ENCODE data around the gene GLI1.
"Not testable (repeated sequence)": the region's sequence is repeated elsewhere in the genome, so short reads cannot be mapped to it uniquely, and the experiment has no call there.

GLI1 gene

DNA sequence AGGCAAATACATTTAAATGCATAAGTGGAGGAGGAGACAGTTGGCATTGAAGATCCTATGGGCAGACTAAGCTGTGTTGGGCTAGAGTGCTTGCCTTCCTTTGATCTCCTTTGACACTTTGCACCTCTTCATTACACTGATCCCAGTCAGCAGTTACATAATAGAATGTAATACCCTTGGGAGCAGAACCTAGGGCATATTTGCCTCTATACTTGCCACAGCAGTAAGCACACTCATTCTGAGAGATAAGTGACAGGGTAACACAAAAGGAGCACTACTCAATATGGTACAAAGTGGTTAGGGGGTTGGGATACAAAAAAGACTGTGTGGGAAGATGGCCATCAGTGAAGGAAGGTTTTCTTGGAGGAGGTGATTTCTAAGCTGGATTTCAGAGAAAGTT is 37.2 kb downstream of the GLI1 start:
- DNase-seq (ENCODE audit: low spot score): no peak

DNA sequence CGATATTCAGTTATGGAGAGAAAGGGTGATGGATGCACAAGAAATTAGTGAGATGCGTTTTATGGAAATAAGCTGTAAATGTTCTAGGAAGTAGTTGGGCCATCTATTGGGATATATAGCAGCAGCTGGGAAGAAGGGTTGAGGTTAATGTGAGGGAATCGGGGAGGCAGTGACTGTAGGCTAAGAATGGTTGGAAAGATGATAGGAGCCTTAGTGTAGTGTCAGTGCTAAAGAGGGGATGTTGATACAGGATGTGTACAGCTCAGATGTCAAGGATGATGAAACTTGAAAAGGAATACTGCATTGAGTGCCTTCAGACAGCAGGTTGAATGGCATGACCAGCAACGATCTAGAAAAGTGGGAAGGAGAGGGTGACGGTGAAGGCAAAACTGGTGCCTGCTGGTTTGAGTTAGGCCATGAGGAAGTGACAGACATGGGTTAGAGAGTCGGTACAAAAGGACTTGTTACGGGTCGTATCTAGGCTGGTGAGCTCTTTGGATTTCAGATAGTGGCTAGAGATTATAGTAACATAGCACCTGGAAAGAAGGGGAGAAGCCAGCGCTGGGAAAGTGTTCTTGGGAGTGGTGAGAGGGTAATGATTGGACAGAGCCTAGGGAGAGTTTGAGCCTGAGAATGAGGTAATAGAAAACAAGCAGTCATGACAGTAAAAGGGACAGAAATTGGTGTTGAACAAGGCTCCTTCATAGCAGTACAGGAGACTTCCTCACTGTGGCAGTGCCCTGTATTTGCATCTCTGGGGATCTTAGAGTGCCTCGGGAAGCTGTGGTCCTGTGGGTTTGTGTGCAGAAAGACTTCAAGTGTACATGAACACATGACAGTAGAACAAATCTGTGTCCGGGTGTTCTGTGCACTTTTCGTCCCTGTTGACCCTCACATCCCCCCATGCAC is 37.9 kb downstream of the GLI1 start:
- no peak for DNase-seq (ENCODE audit: low spot score)

DNA sequence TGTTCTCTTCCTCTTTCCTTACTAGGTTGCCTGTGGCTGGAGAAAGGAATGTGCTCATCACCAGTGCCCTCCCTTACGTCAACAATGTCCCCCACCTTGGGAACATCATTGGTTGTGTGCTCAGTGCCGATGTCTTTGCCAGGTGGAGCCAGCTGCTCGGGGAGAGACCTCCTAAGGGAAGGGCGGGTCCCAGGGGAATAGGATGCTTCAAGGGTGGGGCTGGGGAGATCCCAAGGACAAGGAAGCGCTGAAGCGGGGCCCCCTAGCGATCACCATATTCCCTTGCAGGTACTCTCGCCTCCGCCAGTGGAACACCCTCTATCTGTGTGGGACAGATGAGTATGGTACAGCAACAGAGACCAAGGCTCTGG is 38.5 kb downstream of the GLI1 start:
- DNase-seq (ENCODE audit: low spot score): no peak

DNA sequence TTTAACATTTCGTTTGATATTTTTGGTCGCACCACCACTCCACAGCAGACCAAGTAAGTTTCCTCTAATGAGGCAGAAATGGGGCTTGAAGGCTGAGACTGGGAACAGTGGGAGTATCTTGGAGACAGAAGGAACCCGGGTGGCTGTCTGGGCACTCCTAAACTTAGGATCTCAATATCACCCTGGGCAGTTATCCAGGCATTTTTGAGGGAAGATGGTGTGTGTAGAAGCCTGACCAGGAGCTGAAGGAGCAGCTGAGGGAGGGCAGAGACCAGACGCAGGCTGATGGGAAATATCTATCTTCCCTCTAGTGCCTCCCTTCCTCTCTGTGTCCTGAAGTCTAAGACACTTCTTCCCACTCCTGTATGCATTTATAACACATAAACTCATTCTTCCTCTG is 39.0 kb downstream of the GLI1 start:
- DNase-seq (ENCODE audit: low spot score): no peak

DNA sequence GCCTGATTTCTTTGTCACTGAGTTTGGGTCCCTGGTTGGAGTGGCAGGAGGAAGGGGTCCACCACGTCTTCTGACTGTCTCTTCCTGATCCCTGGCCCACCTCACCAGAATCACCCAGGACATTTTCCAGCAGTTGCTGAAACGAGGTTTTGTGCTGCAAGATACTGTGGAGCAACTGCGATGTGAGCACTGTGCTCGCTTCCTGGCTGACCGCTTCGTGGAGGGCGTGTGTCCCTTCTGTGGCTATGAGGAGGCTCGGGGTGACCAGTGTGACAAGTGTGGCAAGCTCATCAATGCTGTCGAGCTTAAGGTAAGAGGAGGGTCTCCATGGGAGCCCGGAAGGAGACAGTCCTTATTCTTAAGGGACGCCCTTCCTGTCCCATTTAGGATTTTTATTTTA is 40.6 kb downstream of the GLI1 start:
- DNase-seq (ENCODE audit: low spot score): no peak

DNA sequence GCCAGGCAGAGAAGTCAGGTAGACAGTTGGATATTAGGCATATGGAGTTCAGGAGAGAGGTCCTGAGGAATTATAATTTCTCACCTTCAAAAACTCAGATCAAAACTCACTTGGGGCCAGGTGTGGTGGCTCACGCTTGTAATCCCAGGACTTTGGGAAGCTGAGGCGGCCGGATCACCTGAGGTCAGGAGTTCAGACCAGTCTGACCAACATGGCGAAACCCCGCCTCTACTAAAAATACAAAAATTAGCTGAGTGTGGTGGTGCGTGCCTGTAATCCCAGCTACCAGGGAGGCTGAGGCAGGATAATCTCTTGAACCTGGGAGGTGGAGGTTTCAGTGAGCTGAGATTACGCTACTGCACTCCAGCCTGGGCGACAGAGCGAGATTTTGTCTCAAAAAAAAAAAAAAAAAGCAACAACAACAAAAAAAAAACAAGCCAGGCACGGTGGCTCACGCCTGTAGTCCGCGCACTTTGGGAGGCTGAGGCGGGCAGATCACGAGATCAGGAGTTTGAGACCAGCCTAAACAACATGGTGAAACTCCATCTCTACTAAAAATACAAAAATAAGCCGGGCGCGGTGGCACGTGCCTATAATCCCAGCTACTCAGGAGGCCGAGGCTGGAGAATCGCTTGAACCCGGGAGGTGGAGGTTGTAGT is 42.9 kb downstream of the GLI1 start:
- DNase-seq (ENCODE audit: low spot score): not testable (repeated sequence)

DNA sequence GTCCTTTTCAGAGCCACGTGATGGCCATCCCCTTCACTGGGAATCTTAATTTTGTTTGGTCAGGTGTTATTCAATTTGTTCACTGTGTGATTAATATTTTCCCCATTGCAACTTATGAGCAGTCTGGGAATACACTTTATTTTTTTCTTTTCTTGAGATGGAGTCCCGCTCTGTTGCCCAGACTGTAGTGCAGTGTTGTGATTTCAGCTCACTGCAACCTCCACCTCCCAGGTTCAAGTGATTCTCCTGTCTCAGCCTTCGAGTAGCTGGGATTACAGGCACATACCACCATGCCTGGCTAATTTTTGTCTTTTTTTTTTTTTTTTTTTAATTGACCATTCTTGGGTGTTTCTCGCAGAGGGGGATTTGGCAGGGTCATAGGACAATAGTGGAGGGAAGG is 47.0 kb downstream of the GLI1 start:
- DNase-seq (ENCODE audit: low spot score): not testable (repeated sequence)

DNA sequence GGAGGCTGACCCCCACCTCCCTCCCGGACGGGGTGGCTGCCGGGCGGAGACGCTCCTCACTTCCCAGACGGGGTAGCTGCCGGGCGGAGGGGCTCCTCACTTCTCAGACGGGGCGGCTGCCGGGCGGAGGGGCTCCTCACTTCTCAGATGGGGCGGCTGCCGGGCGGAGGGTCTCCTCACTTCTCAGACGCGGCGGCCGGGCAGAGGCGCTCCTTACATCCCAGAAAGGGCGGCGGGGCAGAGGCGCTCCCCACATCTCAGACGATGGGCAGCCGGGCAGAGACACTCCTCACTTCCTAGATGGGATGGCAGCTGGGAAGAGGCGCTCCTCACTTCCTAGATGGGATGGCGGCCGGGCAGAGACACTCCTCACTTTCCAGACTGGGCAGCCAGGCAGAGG is 48.2 kb downstream of the GLI1 start:
- not testable (repeated sequence) for DNase-seq (ENCODE audit: low spot score)

DNA sequence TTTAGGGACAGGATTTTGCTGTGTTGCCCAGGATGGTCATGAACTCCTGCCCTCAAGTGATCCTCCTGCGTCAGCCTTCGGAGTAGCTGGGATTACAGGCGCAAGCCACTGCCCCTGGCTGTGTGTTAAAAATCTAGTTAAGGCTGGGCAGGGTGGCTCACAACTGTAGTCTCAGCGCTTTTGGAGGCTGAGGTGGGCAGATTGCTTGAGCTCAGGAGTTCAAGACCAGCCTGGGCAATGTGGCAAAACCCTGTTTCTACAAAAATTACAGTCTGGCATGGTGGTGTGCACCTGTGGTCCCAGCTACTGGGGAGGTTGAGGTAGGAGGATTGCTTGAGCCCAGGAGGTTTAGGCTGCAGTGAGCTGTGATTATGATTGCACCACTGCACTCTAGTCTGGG is 51.6 kb downstream of the GLI1 start:
- no peak for DNase-seq (ENCODE audit: low spot score)

DNA sequence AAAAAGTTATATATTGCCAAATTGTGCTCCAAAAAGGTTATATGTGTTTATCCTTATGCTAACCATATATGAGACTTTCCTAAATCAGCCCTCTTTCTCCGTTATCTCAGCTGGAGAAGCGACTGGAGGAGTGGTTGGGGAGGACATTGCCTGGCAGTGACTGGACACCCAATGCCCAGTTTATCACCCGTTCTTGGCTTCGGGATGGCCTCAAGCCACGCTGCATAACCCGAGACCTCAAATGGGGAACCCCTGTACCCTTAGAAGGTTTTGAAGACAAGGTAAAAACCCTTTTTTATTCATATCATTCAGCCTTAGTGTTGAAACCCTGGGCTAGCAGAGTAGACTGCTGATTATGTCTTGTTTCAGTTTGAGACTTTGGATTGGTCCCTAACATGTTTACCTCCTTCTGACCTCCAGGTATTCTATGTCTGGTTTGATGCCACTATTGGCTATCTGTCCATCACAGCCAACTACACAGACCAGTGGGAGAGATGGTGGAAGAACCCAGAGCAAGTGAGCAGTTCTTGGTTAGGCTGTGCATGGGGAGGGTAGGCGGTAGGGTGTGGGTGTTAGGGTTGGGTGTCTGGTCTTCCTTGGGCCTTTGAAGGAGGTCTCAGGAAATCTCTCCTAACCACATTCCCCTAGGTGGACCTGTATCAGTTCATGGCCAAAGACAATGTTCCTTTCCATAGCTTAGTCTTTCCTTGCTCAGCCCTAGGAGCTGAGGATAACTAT is 52.2 kb downstream of the GLI1 start:
- DNase-seq (ENCODE audit: low spot score): no peak

DNA sequence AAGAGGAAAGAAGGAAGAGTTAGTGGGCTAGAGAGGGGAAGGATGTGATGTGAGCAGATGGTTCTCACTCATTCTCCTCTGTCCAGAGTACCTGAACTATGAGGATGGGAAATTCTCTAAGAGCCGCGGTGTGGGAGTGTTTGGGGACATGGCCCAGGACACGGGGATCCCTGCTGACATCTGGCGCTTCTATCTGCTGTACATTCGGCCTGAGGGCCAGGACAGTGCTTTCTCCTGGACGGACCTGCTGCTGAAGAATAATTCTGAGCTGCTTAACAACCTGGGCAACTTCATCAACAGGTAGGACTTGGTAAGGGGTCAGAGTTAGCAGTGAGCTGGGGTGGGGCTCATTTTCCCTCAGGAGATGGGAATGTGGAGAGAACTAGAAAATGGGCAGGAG is 53.1 kb downstream of the GLI1 start:
- no peak for DNase-seq (ENCODE audit: low spot score)

DNA sequence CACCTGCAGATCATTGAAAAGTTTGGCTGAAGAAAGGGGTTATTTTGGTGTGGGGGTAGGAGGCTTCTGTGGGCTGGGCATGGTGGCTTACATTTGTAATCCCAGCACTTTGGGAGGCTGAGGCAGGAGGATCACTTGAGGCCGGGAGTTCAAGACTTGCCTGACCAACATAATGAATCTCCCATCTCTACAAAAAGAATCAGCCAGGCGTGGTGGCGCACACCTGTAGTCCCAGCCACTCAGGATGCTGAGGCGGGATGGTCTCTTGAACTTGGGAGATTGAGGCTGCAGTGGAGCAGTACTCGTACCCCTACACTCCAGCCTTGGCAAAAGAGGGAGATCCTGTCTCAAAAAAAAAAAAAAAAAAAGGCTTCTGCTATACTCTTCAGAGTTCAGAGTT is 53.7 kb downstream of the GLI1 start:
- DNase-seq (ENCODE audit: low spot score): no peak

DNA sequence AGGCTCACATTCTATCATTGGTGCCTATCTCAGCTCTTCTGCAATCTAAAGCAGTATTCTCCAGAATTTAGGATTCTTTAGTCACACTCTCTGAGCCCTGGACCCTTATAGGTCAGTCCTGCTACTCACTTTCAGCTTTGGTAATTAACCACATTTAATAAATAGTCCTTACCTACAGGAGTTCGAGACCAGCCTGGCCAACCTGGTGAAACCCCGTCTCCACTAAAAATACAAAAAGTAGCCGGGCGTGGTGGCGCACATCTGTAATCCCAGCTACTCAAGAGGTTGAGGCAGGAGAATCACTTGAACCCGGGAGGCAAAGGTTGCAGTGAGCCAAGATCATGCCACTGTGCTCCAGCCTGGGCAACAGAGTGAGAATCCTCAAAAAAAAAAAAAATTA is 54.1 kb downstream of the GLI1 start:
- DNase-seq (ENCODE audit: low spot score): not testable (repeated sequence)

DNA sequence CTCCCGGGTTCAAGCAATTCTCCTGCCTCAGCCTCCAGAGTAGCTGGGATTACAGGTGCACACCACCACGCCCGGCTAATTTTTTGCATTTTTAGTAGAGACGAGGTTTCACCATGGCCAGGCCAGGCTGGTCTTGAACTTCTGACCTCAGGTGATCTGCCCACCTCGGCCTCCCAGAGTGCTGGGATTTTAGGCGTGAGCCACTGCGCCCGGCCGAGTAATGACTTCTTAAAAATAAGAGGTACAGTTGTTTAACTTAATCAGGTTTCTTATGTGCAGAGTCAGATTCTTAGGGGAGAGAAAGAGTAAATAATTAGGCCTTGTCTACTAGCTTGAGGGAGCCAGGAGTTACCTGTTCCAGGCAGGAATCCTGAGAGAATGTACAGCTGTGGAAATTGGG is 54.7 kb downstream of the GLI1 start:
- not testable (repeated sequence) for DNase-seq (ENCODE audit: low spot score)

DNA sequence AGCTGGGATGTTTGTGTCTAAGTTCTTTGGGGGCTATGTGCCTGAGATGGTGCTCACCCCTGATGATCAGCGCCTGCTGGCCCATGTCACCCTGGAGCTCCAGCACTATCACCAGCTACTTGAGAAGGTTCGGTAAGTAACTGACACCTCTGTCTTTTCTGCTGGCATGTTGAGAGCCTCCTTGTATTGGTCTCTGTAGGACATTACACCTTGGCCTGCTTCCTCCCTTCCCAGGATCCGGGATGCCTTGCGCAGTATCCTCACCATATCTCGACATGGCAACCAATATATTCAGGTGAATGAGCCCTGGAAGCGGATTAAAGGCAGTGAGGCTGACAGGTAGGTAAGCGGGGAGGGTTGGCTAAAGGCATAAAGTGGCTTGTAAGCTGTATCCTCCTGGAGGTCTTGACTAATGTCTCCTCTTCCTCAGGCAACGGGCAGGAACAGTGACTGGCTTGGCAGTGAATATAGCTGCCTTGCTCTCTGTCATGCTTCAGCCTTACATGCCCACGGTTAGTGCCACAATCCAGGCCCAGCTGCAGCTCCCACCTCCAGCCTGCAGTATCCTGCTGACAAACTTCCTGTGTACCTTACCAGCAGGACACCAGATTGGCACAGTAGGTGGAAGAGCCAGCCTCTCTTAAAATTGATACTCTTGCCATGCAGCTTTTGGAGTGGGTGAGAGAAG is 55.3 kb downstream of the GLI1 start:
- no peak for DNase-seq (ENCODE audit: low spot score)

DNA sequence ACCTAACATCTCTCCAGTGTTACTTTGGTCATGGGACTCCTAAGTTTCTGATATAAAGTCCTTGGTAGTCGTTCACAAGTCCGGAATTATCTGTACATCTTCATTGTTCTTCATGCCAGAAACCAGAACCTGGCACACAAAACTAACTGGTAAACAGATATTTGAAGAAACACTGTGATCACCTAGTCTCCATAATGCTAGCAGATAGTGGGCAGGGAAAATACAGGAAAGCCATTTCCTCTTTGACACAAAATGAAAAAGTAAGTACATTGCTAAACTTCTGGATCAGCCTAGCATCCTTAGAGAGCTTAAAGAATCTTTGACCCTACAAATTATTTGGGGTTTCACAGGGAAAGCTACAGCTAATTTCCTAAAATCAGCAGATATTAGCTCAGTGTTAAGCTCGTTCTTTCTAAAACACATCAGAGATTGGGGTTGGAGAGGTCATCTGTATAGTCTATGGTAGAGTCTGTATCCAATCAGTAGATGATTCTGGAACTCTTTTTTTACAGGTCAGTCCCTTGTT is 55.9 kb downstream of the GLI1 start:
- no peak for DNase-seq (ENCODE audit: low spot score)

DNA sequence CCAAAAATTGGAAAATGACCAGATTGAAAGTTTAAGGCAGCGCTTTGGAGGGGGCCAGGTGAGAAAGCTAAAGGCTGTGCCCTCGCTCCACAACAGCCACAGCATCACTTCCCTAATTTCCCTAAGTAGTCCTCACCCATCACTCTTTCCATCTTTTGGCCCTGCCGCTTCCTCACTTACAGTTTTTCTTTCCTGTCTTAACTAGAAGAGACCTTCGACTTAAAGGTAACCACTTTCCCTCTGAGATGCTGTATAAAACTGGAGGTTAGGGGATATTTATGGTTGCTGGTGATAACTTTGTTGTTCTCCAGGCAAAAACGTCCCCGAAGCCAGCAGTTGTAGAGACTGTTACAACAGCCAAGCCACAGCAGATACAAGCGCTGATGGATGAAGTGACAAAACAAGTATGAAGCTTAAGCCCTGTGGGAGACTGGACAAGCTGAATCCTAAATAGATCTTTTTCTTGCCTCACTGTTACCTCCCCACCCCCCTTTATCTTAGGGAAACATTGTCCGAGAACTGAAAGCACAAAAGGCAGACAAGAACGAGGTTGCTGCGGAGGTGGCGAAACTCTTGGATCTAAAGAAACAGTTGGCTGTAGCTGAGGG is 56.5 kb downstream of the GLI1 start:
- no peak for DNase-seq (ENCODE audit: low spot score)

DNA sequence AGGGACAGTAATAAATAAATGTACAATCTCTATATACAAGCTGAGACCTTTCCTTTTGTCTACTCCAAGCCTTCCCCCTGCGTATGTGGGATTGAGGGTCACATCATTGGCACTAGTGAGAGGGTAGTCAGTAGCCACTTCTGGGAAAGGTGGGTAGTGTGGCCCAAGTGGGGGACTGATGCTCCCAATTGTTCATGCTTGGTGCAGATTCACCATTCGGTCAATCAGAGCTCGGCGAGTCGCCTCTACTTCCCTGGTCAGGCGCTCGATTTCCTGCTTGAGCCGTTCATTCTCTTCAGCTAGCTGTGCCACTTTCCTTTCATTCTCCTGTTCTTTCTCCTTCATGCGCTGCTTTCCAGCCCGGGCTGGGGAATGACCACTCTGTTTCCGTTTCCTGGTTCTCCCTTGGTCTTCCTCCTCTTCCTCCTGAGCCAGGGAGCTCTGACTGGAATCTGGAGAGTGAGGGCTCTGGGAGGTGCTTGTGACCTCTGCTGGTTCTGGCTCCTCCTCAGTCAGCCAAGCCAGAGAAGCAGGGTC is 57.1 kb downstream of the GLI1 start:
- no peak for DNase-seq (ENCODE audit: low spot score)

DNA sequence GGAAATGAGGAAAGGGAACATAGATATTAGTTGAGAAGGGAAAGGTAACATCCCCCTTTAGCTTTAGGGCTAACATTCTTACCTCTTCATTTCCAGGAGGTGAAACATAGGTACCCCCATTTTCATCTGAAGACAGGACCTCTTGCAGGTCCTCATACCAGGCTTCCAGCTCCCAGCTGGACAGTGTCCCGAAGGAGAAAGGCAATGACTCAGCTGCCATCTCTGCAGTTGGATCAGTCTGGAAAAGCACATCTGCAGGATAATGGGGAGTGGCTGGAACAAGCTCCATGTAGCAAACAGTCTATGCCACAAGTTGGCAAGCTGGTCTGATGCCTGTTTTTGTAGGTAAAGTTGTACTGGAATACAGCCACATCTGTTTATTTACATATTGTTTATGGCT is 57.6 kb downstream of the GLI1 start:
- no peak for DNase-seq (ENCODE audit: low spot score)

DNA sequence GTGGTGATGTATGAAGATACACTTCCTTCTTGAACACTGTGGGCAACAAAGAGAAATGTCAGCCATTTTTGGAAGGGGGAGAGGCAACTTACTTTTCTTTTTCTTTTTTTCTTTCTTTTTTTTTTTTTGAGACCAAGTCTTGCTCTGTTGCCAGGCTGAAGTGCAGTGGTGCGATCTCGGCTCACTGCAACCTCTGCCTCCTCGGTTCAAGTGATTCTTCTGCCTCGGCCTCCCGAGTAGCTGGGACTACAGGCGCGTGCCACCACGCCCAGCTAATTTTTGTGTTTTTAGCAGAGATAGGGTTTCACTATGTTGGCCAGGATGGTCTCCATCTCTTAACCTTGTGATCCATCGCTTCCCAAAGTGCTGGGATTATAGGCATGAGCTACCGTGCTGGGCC is 58.1 kb downstream of the GLI1 start:
- not testable (repeated sequence) for DNase-seq (ENCODE audit: low spot score)
